Endodermal cell (in vitro differentiated cells): ENCODE data around the gene UGT1A7. TPM values are rescaled to one million over a fixed set of nuclear protein-coding genes. Genes with fewer than 3 reads are reported as not detected.
"Not testable (repeated sequence)": the region's sequence is repeated elsewhere in the genome, so short reads cannot be mapped to it uniquely, and the experiment has no call there.

Experiments used
- DNase-seq: peaks from one replicate; pipeline ENCODE4 v3.0.0-alpha.2; 2017
- H3K27ac ChIP-seq: 2 replicates; pipeline ENCODE4 v1.5.1; 2013; ENCODE audit warnings: mild to moderate bottlenecking, low read depth, low read length, moderate library complexity
- H3K27me3 ChIP-seq: 2 replicates; pipeline ENCODE4 v1.6.1; 2013; ENCODE audit warnings: mild to moderate bottlenecking, low read length, moderate library complexity; ENCODE audit not compliant: insufficient read depth, control insufficient read depth, poor library complexity, severe bottlenecking
- H3K36me3 ChIP-seq: 2 replicates; pipeline ENCODE4 v1.7.0; 2013; ENCODE audit warnings: mild to moderate bottlenecking, low read length, moderate library complexity; ENCODE audit not compliant: control insufficient read depth, insufficient read depth
- H3K4me1 ChIP-seq: one replicate; pipeline ENCODE4 v1.7.0; 2013; ENCODE audit warnings: low read length; ENCODE audit not compliant: control insufficient read depth, insufficient read depth
- H3K4me3 ChIP-seq: 2 replicates; pipeline ENCODE4 v1.5.1; 2013; ENCODE audit warnings: mild to moderate bottlenecking, low read length, moderate library complexity
- H3K9ac ChIP-seq: 2 replicates; pipeline ENCODE4 v1.6.1; 2013; ENCODE audit warnings: mild to moderate bottlenecking, low read length, moderate library complexity; ENCODE audit not compliant: poor library complexity, severe bottlenecking; ENCODE audit errors: extremely low read depth
- H3K9me3 ChIP-seq: 2 replicates; pipeline ENCODE4 v1.6.1; 2013; ENCODE audit warnings: mild to moderate bottlenecking, low read length, moderate library complexity; ENCODE audit not compliant: control insufficient read depth
- H3K27ac Mint-ChIP-seq: 2 replicates; pipeline ENCODE4 v1.8.0; 2020; ENCODE audit warnings: mixed read lengths
- H3K27me3 Mint-ChIP-seq: 2 replicates; pipeline ENCODE4 v1.8.0; 2021; ENCODE audit warnings: mild to moderate bottlenecking, mixed read lengths; ENCODE audit not compliant: insufficient read depth
- H3K36me3 Mint-ChIP-seq: 2 replicates; pipeline ENCODE4 v1.8.0; 2020; ENCODE audit warnings: low read depth, mixed read lengths
- H3K4me1 Mint-ChIP-seq: 2 replicates; pipeline ENCODE4 v1.8.0; 2020; ENCODE audit warnings: mixed read lengths
- H3K4me3 Mint-ChIP-seq: 2 replicates; pipeline ENCODE4 v1.8.0; 2020; ENCODE audit warnings: mild to moderate bottlenecking, moderate library complexity, mixed read lengths
- H3K9me3 Mint-ChIP-seq: 2 replicates; pipeline ENCODE4 v1.8.0; 2020; ENCODE audit warnings: mild to moderate bottlenecking, mixed read lengths
- WGBS, 2 experiments: methylation state at CpG; one replicate each; pipeline versions ENCODE4 v1.1.5 to v1.1.7; 2013; ENCODE audit warnings: missing lambda C conversion rate in 2 of 2, mixed read lengths in 1 of 2; ENCODE audit not compliant: insufficient coverage in 1 of 2, insufficient read length in 1 of 2; 5-methylcytosine and 5-hydroxymethylcytosine counted together
- total RNA-seq, 2 donors: library from RNA; stranded (reverse); fragmentation: NEBNext Ultra II Directional in 1 of 2; extraction: Animal tissue kit (Norgen Biotek cat#: 25700) in 1 of 2; gene quantifications; 2 replicates in 1 of 2; 3 replicates in 1 of 2; pipeline ENCODE4 v1.2.1, GENCODE V29; 2021
- TF ChIP-seq, protein P1 (sequence below): fragments of 200-600 bp; sonication (generic); conservative IDR thresholded peaks from 2 replicates; pipeline ENCODE4 v1.5.0; 2021; ENCODE audit warnings: antibody characterized with exemption, mild to moderate bottlenecking

Gene UGT1A7
- total RNA-seq, 2 donors from 2014 or later = not detected

DNA sequence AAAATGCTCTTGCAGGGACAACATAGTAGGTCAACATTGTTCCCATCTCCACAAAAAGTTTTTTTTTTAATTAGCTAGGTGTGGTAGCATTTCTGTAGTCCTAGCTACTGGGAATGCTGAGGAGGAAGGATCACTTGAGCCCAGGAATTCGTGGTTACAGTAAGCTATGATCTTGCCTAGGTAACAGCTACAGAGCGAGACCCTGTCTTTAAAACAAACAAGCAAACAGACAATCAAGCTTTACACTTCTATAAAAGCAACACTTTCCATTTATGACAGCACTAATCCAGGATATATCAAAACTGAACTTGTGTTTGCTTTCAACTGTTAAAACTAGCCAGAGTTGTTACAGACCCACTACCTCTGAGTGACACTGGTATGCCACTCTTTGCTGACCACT lies 59.2 kb downstream of the UGT1A7 start:
- no peak for DNase-seq
- 63 to 79% methylated on average over 1 to 2 of the region's 2 CpGs for WGBS, 2 experiments
- Mint-ChIP-seq H3K4me3 (no peak overlapping the region), H3K27ac (no peak overlapping the region), H3K36me3 (no peaks in the 10 kb centered on the region), H3K27me3 (peaks cover 8% of the 10 kb centered on the region), H3K9me3 (peaks cover 26% of the 10 kb centered on the region), H3K4me1 (no peaks in the 10 kb centered on the region)
- peaks cover 22% of the 10 kb centered on the region for H3K9me3 ChIP-seq
- no peak overlapping the region for H3K9ac ChIP-seq
- H3K36me3 ChIP-seq = no peaks in the 10 kb centered on the region
- no peak overlapping the region for H3K27ac ChIP-seq
- no peak overlapping the region for H3K4me3 ChIP-seq
- H3K4me1 ChIP-seq = no peaks in the 10 kb centered on the region
- TF ChIP-seq, protein P1, sequence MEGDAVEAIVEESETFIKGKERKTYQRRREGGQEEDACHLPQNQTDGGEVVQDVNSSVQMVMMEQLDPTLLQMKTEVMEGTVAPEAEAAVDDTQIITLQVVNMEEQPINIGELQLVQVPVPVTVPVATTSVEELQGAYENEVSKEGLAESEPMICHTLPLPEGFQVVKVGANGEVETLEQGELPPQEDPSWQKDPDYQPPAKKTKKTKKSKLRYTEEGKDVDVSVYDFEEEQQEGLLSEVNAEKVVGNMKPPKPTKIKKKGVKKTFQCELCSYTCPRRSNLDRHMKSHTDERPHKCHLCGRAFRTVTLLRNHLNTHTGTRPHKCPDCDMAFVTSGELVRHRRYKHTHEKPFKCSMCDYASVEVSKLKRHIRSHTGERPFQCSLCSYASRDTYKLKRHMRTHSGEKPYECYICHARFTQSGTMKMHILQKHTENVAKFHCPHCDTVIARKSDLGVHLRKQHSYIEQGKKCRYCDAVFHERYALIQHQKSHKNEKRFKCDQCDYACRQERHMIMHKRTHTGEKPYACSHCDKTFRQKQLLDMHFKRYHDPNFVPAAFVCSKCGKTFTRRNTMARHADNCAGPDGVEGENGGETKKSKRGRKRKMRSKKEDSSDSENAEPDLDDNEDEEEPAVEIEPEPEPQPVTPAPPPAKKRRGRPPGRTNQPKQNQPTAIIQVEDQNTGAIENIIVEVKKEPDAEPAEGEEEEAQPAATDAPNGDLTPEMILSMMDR = no peak
- no peaks in the 10 kb centered on the region for H3K27me3 ChIP-seq

DNA sequence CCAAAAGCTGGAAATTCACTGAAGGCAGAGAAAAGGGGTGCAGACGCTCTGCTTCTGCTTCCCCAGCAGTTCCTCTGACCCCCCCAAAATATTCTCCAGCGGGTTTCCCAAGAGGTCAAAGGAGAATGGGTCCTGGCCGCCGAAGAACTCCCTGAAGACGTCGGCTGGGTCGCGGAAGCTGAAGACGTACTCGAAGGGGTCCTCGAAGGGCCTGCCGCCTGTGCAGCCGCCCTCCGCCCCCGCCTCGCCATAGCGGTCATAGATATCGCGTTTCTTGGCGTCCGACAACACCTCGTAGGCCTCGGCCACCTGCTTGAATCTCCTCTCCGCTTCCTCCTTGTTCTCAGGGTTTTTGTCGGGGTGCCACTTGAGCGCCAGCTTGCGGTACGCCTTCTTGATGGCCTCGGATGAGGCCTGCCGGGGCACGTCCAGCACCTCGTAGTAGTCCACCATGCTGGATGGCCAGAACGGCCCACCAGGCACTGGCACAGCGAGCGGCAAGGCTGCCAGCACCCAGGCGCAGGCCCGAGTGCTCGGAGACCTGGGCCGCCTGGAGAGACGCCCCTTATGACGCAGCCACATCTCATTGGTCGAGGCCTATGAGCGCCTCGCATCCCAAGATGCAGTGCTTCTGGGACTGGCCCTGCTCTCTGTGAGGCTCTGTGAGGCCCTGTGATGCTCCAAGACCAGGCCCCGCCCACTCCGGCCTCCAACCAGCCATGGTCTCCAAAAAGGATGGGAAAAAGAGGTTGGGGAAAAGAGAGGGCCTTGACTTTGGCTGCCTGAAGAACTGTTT lies 62.0 kb downstream of the UGT1A7 start:
- TF ChIP-seq, protein P1 = no peak

DNA sequence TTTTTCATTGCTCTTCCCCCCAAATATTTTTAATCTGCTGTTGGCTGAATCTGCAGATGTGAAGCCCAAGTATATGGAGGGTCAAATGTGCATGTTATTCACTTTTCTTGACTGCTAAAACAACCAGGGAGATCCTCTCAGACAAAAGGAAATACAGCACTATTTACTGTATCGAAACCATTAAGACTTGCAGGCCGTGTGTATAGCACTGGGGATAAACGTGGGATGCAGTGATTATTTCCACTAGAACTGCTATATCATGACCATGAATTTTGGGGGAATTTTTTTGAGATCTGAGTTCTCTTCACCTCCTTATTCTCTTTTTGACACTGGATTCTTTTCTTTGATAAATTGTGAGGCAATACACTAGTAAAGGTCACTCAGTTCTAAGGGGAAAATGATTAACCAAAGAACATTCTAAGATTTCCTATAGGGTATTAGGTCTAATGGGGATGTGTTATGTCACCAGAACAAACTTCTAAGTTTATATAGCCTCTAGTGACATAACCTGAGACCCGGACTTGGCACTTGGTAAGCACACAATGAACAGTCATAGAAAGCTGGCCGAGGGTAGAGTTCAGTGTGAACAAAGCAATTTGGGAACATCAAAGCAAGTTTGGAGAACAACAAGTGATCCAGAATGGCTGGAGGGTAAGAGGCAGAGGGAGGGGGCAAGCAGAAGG lies 63.5 kb downstream of the UGT1A7 start:
- H3K9me3 ChIP-seq = peaks cover 5% of the 10 kb centered on the region
- Mint-ChIP-seq H3K4me3 (no peak overlapping the region), H3K27ac (no peak overlapping the region), H3K9me3 (peaks cover 22% of the 10 kb centered on the region), H3K4me1 (no peaks in the 10 kb centered on the region), H3K27me3 (peaks cover 10% of the 10 kb centered on the region), H3K36me3 (no peaks in the 10 kb centered on the region)
- H3K27me3 ChIP-seq = no peaks in the 10 kb centered on the region
- no peaks in the 10 kb centered on the region for H3K36me3 ChIP-seq
- no peak overlapping the region for H3K27ac ChIP-seq
- no peak for DNase-seq
- 92 to 100% methylated on average over 3 to 5 of the region's 5 CpGs for WGBS, 2 experiments
- H3K4me1 ChIP-seq = no peaks in the 10 kb centered on the region
- no peak overlapping the region for H3K9ac ChIP-seq
- TF ChIP-seq, protein P1 = no peak
- no peak overlapping the region for H3K4me3 ChIP-seq

More for the DNA sequence above, 62.0 kb downstream of the UGT1A7 start:
- Histone ChIP-seq H3K9me3 (peaks cover 16% of the 10 kb centered on the region), H3K27me3 (no peaks in the 10 kb centered on the region), H3K27ac (no peak overlapping the region), H3K4me3 (no peak overlapping the region), H3K36me3 (no peaks in the 10 kb centered on the region), H3K4me1 (no peaks in the 10 kb centered on the region), H3K9ac (no peak overlapping the region)
- H3K4me1 Mint-ChIP-seq = no peaks in the 10 kb centered on the region
- peaks cover 23% of the 10 kb centered on the region for H3K9me3 Mint-ChIP-seq
- peaks cover 10% of the 10 kb centered on the region for H3K27me3 Mint-ChIP-seq
- H3K36me3 Mint-ChIP-seq = no peaks in the 10 kb centered on the region
- DNase-seq = no peak
- H3K27ac Mint-ChIP-seq = no peak overlapping the region
- 94 to 98% methylated on average over 36 to 44 of the region's 46 CpGs for WGBS, 2 experiments
- H3K4me3 Mint-ChIP-seq = no peak overlapping the region

DNA sequence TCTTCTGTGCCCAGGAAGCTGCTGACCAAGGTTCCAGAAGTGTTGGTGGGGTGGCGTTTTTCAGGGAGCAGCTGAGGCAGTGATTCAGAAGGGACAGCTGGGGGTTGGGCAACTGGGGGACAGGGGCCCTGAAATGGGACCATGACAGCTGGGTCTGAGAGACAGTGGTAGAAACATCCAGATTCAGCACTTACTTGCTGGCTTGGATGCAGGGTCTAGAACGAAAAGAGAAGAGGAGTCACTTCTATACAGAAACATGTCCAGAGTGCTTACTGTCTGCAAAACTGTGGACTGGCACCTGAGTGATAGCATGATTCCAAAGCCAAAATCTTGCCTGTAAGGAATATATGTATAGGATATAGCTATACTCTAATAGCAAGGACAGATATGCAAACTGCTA lies 64.1 kb downstream of the UGT1A7 start:
- H3K27ac Mint-ChIP-seq, H3K9ac ChIP-seq, H3K4me3 Mint-ChIP-seq, H3K4me3 ChIP-seq, H3K36me3 Mint-ChIP-seq, H3K4me1 ChIP-seq, H3K27me3 ChIP-seq, H3K36me3 ChIP-seq, H3K27ac ChIP-seq, H3K27me3 Mint-ChIP-seq, H3K4me1 Mint-ChIP-seq, DNase-seq, H3K9me3 ChIP-seq: not testable (repeated sequence)
- 95 to 100% methylated on average over 1 to 2 of the region's 2 CpGs for WGBS, 2 experiments
- H3K9me3 Mint-ChIP-seq = peaks cover 24% of the 10 kb centered on the region
